H9 (cell line): ENCODE data around the gene SOCS7. TPM values are rescaled to one million over a fixed set of nuclear protein-coding genes. Genes with fewer than 3 reads are reported as not detected.
A peak's percentile ranks its signal among the peaks of the same experiment; 100 is the strongest.

Experiments
- DNase-seq: peaks from one replicate; pipeline ENCODE4 v3.0.0-alpha.2; 2017
- H2AFZ ChIP-seq: one replicate; pipeline ENCODE4 v1.6.1; 2013; ENCODE audit warnings: mild to moderate bottlenecking, low read length, control low read depth, moderate library complexity
- H2AK5ac ChIP-seq: 2 replicates; pipeline ENCODE4 v1.6.1; 2013; ENCODE audit warnings: low read length, control low read depth, mixed read lengths; ENCODE audit not compliant: insufficient read length
- H2BK120ac ChIP-seq: one replicate; pipeline ENCODE4 v1.6.1; 2013; ENCODE audit warnings: low read depth, mild to moderate bottlenecking, low read length, control low read depth, inconsistent platforms; ENCODE audit not compliant: poor library complexity, severe bottlenecking
- H2BK12ac ChIP-seq: 2 replicates; pipeline ENCODE4 v1.6.1; 2013; ENCODE audit warnings: low read length, control low read depth, mixed read lengths, low read depth; ENCODE audit not compliant: insufficient read length
- H2BK15ac ChIP-seq: 2 replicates; pipeline ENCODE4 v1.6.1; 2013; ENCODE audit warnings: low read depth, low read length, control low read depth
- H2BK20ac ChIP-seq: one replicate; pipeline ENCODE4 v1.6.1; 2013; ENCODE audit warnings: low read depth, mild to moderate bottlenecking, low read length, control low read depth, inconsistent platforms; ENCODE audit not compliant: poor library complexity, severe bottlenecking
- H2BK5ac ChIP-seq: 2 replicates; pipeline ENCODE4 v1.6.1; 2013; ENCODE audit warnings: low read length, control low read depth, mixed read lengths; ENCODE audit not compliant: insufficient read length
- H3K14ac ChIP-seq: 2 replicates; pipeline ENCODE4 v1.6.1; 2013; ENCODE audit warnings: low read length, control low read depth; ENCODE audit not compliant: insufficient read depth
- H3K18ac ChIP-seq: 2 replicates; pipeline ENCODE4 v1.6.1; 2013; ENCODE audit warnings: low read depth, mild to moderate bottlenecking, mixed read lengths, low read length, control low read depth; ENCODE audit not compliant: insufficient read length
- H3K23ac ChIP-seq: 2 replicates; pipeline ENCODE4 v1.6.1; 2013; ENCODE audit warnings: low read length, control low read depth, mixed read lengths, low read depth; ENCODE audit not compliant: insufficient read length
- H3K23me2 ChIP-seq: 2 replicates; pipeline ENCODE4 v1.6.1; 2013; ENCODE audit warnings: low read depth, mild to moderate bottlenecking, mixed read lengths, low read length, control low read depth; ENCODE audit not compliant: insufficient read length, poor library complexity, severe bottlenecking
- H3K27ac ChIP-seq: 2 replicates; pipeline ENCODE4 v1.5.1; 2013; ENCODE audit warnings: low read length, control low read depth, mixed read lengths, low read depth; ENCODE audit not compliant: insufficient read length
- H3K27me3 ChIP-seq: 2 replicates; pipeline ENCODE4 v1.6.1; 2013; ENCODE audit warnings: low read length, control low read depth, inconsistent platforms; ENCODE audit not compliant: insufficient read depth
- H3K4ac ChIP-seq: 2 replicates; pipeline ENCODE4 v1.6.1; 2013; ENCODE audit warnings: low read depth, mild to moderate bottlenecking, control low read depth, inconsistent platforms, low read length, moderate library complexity
- H3K4me1 ChIP-seq: 2 replicates; pipeline ENCODE4 v1.6.1; 2013; ENCODE audit warnings: low read length, control low read depth, inconsistent platforms; ENCODE audit not compliant: insufficient read depth
- H3K4me2 ChIP-seq: 2 replicates; pipeline ENCODE4 v1.6.1; 2013; ENCODE audit warnings: low read length, control low read depth, mixed read lengths; ENCODE audit not compliant: insufficient read length, insufficient read depth
- H3K56ac ChIP-seq: 2 replicates; pipeline ENCODE4 v1.6.1; 2013; ENCODE audit warnings: low read depth, mild to moderate bottlenecking, mixed read lengths, low read length, control low read depth; ENCODE audit not compliant: insufficient read length
- H3K79me1 ChIP-seq: 2 replicates; pipeline ENCODE4 v1.6.1; 2013; ENCODE audit warnings: low read depth, mild to moderate bottlenecking, moderate library complexity, low read length, control low read depth, inconsistent platforms; ENCODE audit not compliant: insufficient read depth, poor library complexity, severe bottlenecking
- H3K79me2 ChIP-seq: 2 replicates; pipeline ENCODE4 v1.6.1; 2013; ENCODE audit warnings: low read length, control low read depth, inconsistent platforms; ENCODE audit not compliant: insufficient read depth
- H3K9ac ChIP-seq: 2 replicates; pipeline ENCODE4 v1.6.1; 2013; ENCODE audit warnings: low read length, control low read depth, mixed read lengths; ENCODE audit not compliant: insufficient read length; ENCODE audit errors: extremely low read depth
- H3K9me3 ChIP-seq: one replicate; pipeline ENCODE4 v1.6.1; 2013; ENCODE audit warnings: low read depth, low read length, inconsistent platforms; ENCODE audit not compliant: control insufficient read depth
- H3T11ph ChIP-seq: one replicate; pipeline ENCODE4 v1.6.1; 2013; ENCODE audit warnings: mild to moderate bottlenecking, low read length, control low read depth, inconsistent platforms
- H4K20me1 ChIP-seq: one replicate; pipeline ENCODE4 v1.6.1; 2013; ENCODE audit not compliant: control insufficient read depth, insufficient read length, insufficient read depth
- H4K5ac ChIP-seq: 2 replicates; pipeline ENCODE4 v1.6.1; 2013; ENCODE audit warnings: low read depth, mild to moderate bottlenecking, mixed read lengths, low read length, control low read depth; ENCODE audit not compliant: insufficient read length
- H4K8ac ChIP-seq: replicated peaks from 2 replicates; pipeline ENCODE4 v1.6.1; 2013; ENCODE audit warnings: low read length, control low read depth, mixed read lengths, low read depth; ENCODE audit not compliant: insufficient read length
- H4K91ac ChIP-seq: 2 replicates; pipeline ENCODE4 v1.6.1; 2013; ENCODE audit warnings: low read depth, mild to moderate bottlenecking, moderate library complexity, mixed read lengths, low read length, control low read depth; ENCODE audit not compliant: insufficient read length
- H3K27ac Mint-ChIP-seq, 3 experiments: 2 replicates in 2 of 3; 3 replicates in 1 of 3; pipeline ENCODE4 v1.8.0; 2020 to 2021; ENCODE audit warnings: mixed read lengths in 3 of 3, mild to moderate bottlenecking in 1 of 3, moderate library complexity in 1 of 3
- H3K27me3 Mint-ChIP-seq: 2 replicates; pipeline ENCODE4 v1.8.0; 2021; ENCODE audit warnings: low read depth, mild to moderate bottlenecking, moderate library complexity, mixed read lengths
- H3K36me3 Mint-ChIP-seq, 3 experiments: 2 replicates in 2 of 3; 3 replicates in 1 of 3; pipeline ENCODE4 v1.8.0; 2020 to 2021; ENCODE audit warnings: low read depth in 3 of 3, mixed read lengths in 3 of 3; ENCODE audit not compliant: insufficient read depth in 1 of 3
- H3K4me1 Mint-ChIP-seq, 2 experiments: 2 replicates each; pipeline ENCODE4 v1.8.0; 2020; ENCODE audit warnings: mixed read lengths in 2 of 2
- H3K4me3 Mint-ChIP-seq, 2 experiments: 2 replicates in 1 of 2; 3 replicates in 1 of 2; pipeline ENCODE4 v1.8.0; 2020 to 2021; ENCODE audit warnings: mild to moderate bottlenecking in 2 of 2, mixed read lengths in 2 of 2, moderate library complexity in 1 of 2
- H3K9me3 Mint-ChIP-seq, 2 experiments: 2 replicates in 1 of 2; 3 replicates in 1 of 2; pipeline ENCODE4 v1.8.0; 2020; ENCODE audit warnings: mild to moderate bottlenecking in 2 of 2, mixed read lengths in 2 of 2, moderate library complexity in 1 of 2
- CTCF ChIP-seq: fragments of 200-600 bp; sonication (generic); conservative IDR thresholded peaks from 3 replicates; pipeline ENCODE4 v1.8.0; 2021; ENCODE audit warnings: antibody characterized with exemption, mild to moderate bottlenecking
- WGBS: extraction: QIAGEN DNeasy Blood & Tissue Kit; methylation state at CpG from one replicate; pipeline ENCODE4 v1.1.7; 2013; ENCODE audit warnings: missing lambda C conversion rate, low lambda C conversion rate, mixed read lengths; ENCODE audit not compliant: insufficient read length; ENCODE audit errors: extremely low coverage; 5-methylcytosine and 5-hydroxymethylcytosine counted together
- total RNA-seq: library from RNA; stranded (reverse); gene quantifications from 2 replicates; pipeline ENCODE4 v1.2.1, GENCODE V29; 2021

The SOCS7 gene
- total RNA-seq, 1 experiment from 2014 or later, result 31.0 TPM

- Mint-ChIP-seq H3K4me1 (peaks cover 17% of the 10 kb centered on the region in 2 experiments), H3K36me3 (no peaks in the 10 kb centered on the region), H3K9me3 (no peaks in the 10 kb centered on the region), H3K27me3 (peaks cover 5% of the 10 kb centered on the region; the same call in 1 of the 2 replicates), H3K4me3 (no peak within 1 kb of the TSS; a peak in 1 of 5 replicates), H3K27ac (peak within 1 kb of the TSS in 1 of 3 experiments; percentile 40; a peak in 4 of 7 replicates)
- H2BK20ac ChIP-seq, result no peak within 1 kb of the TSS
- H4K20me1 ChIP-seq, result peaks cover 3% of the 10 kb centered on the region
- no peak within 1 kb of the TSS for H2BK12ac ChIP-seq
- H3K14ac ChIP-seq, result no peak within 1 kb of the TSS; the same call in 1 of the 2 replicates
- H3K4me1 ChIP-seq, result peaks cover 6% of the 10 kb centered on the region; the same call in 1 of the 2 replicates
- no peak within 1 kb of the TSS for H3K18ac ChIP-seq
- no peaks in the 10 kb centered on the region for H3K9me3 ChIP-seq
- H3K79me2 ChIP-seq, result no peaks in the 10 kb centered on the region
- no peak within 1 kb of the TSS for H3K9ac ChIP-seq
- WGBS, result no CpG with 5 or more reads among the region's 18 CpGs
- no peaks in the 10 kb centered on the region for H3K79me1 ChIP-seq
- peak; percentile 29 for DNase-seq
- H3K27ac ChIP-seq, result no peak within 1 kb of the TSS
- H2AFZ ChIP-seq, result no peak within 1 kb of the TSS
- H3K27me3 ChIP-seq, result no peaks in the 10 kb centered on the region; the same call in 1 of the 2 replicates
- H3K23me2 ChIP-seq, result no peaks in the 10 kb centered on the region
- H3T11ph ChIP-seq, result no peak within 1 kb of the TSS
- no peak within 1 kb of the TSS for H2AK5ac ChIP-seq
- no peak within 1 kb of the TSS for H2BK5ac ChIP-seq
- no peak within 1 kb of the TSS for H3K23ac ChIP-seq
- H2BK120ac ChIP-seq, result no peak within 1 kb of the TSS
- TF ChIP-seq CTCF, result no peak
- H3K4me2 ChIP-seq, result no peak within 1 kb of the TSS
- H2BK15ac ChIP-seq, result no peak within 1 kb of the TSS
- no peak within 1 kb of the TSS for H4K5ac ChIP-seq
- no peak within 1 kb of the TSS for H3K4ac ChIP-seq
- H3K56ac ChIP-seq, result no peak within 1 kb of the TSS
- no peak within 1 kb of the TSS for H4K8ac ChIP-seq
- no peak within 1 kb of the TSS for H4K91ac ChIP-seq
Measured at GRCh38 chr17:38343608-38344419, 7.8 kb upstream of the SOCS7 start, which contains the start of gene GPR179. Gene GPR179 (minus strand): TSS chr17:38343956. CDS start chr17:38343789, 167 bp downstream.
